ENCODE results near the gene GALNT17.

DNA sequence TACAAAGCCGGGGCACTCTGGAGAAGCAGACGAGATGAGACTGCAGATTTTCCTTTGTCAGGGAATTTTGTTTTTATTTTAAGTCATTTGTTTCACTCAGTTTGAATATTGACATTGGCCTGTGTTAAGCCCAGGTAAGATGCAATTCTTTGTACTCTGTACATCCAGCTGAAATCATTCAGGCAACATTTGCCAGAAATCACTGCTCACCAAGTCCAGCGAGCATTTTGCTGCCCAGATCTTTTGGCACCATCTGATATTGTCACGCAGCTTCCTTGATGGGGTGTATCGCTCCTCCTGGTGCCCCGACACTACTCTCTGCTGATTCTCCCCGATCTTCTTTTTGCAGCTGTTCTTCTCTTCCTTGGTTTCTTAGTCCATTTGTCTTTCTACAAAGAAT lies 261.7 kb downstream of the GALNT17 start:
- TF ChIP-seq CTCF (IDR thresholded peaks at IDR 0.05; ENCODE audit: low read length) (no peak), EZH2 (optimal IDR thresholded peaks at IDR 0.05; ENCODE audit: low read depth, low read length) (no peak)
